ENCODE results near the gene UBE4B.
"Not testable (repeated sequence)": the region's sequence is repeated elsewhere in the genome, so short reads cannot be mapped to it uniquely, and the experiment has no call there.

The UBE4B gene

DNA sequence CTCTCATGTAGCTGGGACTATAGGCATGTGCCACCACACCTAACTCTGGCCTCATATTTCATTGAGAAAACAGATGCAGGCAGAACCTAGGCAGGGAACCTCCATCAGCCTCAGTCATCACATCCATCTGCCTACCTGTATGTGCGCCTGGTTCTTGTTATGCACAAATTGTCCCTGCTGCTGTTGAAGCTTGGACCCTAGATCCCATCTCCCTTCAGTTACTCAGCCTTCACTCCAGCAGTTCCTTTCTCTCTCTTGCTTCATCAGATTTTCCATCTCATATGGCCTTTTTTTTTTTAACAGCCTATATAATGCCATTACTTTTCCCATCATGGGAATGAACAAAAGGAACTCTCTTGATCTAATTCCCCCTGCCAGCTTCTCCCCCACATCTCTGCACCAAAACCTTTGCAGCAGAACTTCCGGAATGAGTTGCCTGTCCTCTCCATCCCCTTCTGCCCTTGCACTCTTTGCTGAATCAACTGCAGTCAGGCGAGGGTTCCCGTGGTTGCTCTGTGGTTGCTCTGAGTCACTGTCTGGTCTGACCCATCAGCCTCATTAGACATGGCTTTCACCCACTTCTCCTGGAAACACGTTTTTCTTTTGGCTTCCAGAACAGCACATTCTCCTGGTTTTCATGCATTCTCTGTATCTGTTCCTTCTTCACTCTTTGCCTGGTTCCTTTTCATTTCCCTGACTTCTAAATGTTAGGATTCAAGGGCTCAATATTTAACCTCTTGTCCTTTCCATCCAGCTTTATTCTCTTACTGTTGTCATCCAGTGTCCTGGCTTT, 41.5 kb downstream of the UBE4B start:
- peak; percentile 89 to 93 (median 91) for DNase-seq

- no peak for DNase-seq
Measured at GRCh38 chr1:10074852-10075730, 42.3 kb downstream of the UBE4B start.

DNA sequence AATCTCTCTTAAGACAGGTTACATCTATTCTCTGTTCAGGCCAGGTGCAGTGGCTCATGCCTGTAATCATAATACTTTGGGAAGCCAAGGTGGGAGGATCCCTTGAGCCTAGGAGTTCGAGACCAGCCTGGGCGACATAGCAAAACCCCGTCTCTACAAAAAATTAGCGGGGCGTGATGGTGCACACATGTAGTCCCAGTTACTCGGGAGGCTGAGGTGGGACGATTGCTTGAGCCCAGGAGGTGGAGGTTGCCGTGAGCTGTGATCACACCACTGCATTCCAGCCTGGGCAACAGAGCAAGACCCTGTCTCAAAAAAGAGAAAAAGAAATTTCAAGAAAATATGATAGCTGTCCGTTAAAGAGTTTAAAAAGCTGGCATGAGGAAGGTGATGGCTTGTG, 43.0 kb downstream of the UBE4B start:
- no peak for DNase-seq

GRCh38 chr1:10078494-10078893, 45.7 kb downstream of the UBE4B start:
- no peak for DNase-seq

- DNase-seq, result no peak
Measured at GRCh38 chr1:10080523-10080922, 47.8 kb downstream of the UBE4B start.

- DNase-seq, result peak; percentile 27 to 57 (median 42)
Measured at GRCh38 chr1:10082785-10083479, 50.2 kb downstream of the UBE4B start.

GRCh38 chr1:10084045-10084444, 51.3 kb downstream of the UBE4B start:
- DNase-seq, result no peak

DNA sequence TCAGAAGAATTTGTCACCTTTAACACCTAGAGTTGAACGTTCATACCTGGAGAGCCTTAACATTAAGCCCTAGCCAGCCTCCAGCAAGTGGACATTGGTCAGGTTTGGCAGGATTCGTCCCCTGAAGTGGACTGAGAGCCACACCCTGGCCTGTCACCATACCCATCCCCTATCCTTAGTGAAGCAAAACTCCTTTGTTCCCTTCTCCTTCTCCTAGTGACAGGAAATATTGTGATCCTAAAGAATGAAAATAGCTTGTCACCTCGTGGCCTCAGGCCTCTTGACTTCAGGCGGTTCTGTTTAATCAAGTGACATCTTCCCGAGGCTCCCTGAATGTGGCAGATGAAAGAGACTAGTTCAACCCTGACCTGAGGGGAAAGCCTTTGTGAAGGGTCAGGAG, 52.3 kb downstream of the UBE4B start:
- no peak for DNase-seq

DNA sequence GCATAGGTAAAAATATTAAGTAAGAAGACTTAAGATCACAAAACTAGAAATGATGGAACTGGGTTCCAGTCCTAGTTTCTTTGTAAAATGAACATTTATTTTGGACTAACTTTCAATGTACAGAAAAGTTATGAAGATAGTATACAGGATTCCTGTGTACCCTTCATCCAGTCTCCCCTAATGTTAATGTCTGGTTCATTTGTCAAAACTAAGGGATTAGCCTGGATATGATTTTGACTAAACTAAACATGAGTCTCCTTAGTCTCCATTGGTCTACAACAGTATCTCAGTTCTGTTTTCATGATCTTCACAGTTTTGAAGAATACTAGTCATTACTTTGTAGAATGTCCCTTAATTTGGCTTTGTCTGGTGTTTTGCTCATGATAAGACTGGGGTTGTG, 54.5 kb downstream of the UBE4B start:
- DNase-seq, result no peak

- DNase-seq, result no peak
Measured at GRCh38 chr1:10101929-10102328, 69.2 kb downstream of the UBE4B start.

DNA sequence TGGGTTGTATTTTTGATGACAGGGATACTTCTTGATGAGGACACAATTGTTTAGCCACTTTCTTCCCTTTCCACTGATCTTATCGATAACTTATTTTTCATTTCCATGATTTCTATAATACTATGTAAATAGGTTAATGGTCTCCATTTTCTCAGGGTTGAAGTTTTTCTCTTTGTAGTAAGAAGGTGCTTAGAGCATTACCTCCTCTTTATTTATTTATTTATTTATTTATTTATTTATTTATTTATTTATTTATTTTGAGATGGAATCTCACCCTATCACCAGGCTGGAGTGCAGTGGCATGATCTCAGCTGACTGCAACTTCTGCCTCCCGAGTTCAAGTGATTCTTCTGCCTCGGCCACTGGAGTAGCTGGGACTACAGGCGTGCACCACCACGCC, 70.4 kb downstream of the UBE4B start:
- no peak for DNase-seq

GRCh38 chr1:10104834-10105233, 72.1 kb downstream of the UBE4B start:
- no peak for DNase-seq

DNA sequence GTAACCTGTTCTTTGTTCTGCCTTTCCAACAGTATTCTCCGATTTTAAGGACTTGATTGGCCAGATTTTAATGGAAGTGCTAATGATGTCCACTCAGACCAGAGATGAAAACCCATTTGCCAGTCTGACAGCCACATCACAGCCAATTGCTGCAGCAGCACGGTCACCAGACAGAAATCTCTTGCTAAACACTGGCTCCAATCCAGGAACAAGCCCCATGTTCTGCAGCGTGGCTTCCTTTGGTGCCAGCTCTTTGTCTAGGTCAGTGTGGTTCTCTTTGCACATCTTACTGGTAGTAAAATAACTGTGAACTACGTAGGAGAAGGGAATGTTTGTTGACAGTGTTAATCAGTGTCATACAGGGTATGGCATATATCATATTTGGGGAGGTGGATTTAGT, 72.7 kb downstream of the UBE4B start:
- DNase-seq, result no peak

GRCh38 chr1:10106241-10106640, 73.5 kb downstream of the UBE4B start:
- no peak for DNase-seq

DNA sequence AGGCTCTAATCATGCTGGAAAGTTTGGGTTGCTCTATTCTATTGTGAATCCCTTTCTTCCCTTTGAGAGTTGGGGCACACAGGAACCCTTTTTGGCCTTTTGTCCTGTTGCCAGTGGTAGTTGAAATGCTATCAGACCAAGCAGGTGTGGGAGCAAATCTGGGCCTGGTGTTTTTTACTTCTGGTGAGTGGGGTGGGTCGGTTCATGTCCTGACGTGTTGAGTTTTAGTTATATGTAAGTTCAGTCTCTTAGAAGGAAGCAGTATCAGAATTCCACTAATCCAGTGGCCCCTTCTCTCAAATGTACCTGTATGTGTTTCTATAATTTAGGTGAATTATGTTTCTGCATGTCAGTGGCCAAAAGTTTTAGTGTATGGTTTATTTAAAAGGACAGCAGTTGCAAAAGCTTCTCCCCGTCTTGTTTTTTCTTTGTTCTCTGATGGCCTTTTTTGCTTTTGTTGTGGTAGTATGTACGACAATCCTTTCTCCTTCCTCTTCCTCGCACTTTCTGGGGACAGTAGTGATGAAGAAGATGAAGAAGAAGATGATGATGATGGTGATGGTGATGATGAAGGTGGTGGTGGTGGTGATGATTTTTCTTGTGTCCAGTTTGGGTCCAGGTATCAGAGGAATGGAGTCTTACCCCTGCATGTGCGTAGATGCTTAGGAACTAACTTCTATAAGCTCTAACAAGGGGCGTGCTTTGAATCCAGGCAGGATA, 74.2 kb downstream of the UBE4B start:
- DNase-seq, result no peak

DNA sequence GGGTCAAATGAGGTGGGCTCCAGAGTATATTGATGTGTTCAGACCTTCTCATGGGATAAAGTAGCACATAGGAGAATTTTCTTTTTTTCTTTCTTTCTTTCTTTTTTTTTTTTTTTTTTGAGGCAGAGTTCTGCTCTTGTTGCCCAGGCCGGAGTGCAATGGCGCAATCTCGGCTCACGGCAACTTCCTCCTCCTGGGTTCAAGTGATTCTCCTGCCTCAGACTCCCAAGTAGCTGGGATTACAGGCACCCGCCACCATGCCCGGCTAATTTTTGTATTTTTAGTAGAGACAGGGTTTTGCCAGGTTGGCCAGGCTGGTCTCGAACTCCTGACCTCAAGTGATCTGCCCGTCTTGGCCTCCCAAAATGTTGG, 74.7 kb downstream of the UBE4B start:
- not testable (repeated sequence) for DNase-seq

GRCh38 chr1:10108134-10108663, 75.4 kb downstream of the UBE4B start:
- no peak for DNase-seq

DNA sequence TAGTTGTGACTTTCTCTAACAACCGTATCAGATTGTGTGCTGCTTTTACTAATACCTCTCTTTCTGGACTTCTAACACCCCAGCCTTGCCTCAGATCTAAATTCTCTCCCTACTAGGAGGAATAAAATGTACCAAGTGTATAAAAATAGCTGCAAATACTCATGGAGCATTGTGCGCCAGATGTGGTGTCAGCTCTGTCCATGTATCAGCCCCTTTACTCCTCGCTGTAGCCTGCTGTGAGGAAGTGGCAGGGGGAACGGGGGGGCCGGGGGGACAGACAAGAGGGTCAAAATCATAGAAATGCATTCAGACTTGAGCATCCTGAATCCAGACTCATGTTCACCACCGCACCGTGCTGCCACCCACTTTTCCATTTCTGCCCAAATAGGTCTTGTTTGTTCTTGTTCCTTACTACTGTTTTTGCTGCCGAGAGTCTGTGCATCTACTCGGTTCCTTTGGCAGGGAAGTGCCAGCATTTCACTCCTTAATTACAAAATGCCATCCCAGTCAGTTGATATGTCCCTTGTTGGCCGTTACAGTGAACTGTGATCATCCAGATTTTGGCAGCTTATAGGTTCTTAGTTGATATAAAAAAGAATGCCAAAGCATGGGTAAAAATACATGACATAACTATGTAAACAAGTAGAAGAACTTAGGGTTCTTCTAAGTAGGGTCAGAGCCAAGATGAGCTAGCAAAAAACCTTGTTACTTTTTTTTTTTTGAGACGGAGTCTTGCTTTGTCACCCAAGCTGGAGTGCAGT, 76.4 kb downstream of the UBE4B start:
- no peak for DNase-seq

DNA sequence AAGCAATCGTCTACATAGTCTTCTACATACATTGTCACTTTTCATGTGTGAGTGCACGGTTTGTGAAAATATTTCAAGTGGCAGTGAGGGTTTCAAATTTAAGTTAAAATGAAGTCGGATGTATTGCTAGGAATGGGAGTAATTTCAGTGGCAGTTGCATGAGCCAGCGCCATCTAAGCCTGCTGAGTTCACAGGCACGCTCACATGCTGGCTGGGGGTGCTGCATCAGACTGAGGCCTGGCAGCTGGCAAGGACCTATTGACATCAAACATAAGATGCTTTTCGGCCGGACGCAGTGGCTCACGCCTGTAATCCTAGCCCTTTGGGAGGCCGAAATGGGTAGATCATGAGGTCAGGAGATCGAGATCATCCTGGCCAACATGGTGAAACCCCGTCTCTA, 80.7 kb downstream of the UBE4B start:
- no peak for DNase-seq

GRCh38 chr1:10114746-10115145, 82.0 kb downstream of the UBE4B start:
- no peak for DNase-seq

DNA sequence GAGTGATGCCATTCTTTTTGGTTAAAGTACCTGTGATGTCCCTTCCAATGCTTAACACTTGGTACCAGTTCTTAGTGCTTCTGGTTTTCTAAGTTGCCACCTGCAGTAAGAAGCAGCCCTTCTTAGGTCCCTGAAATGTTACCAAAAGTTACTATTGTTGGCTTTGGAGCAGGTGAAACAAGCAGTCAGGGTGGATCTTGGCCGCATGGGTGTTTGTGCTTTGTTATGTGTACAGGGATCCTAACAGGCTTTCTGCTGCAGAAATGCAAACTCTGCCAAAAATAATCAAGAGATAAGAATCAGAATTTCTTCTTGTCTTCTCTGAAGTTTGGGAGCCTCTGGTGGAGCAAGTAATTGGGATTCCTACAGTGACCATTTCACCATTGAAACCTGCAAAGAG, 84.4 kb downstream of the UBE4B start:
- DNase-seq, result no peak

GRCh38 chr1:10117865-10118264, 85.1 kb downstream of the UBE4B start:
- DNase-seq, result no peak

All from suppressor macrophage treated with lipopolysaccharide for 1 hour (primary cell).